Cerebellar nuclear complex (tissue), 1 donor: Measurements from ENCODE around the gene MT1HL1.
"Not testable (repeated sequence)": the region's sequence is repeated elsewhere in the genome, so short reads cannot be mapped to it uniquely, and the experiment has no call there.

Experiments
- DNase-seq, 2 experiments: peaks; one replicate each; lab custom pipeline; 2025; lab: John Stamatoyannopoulos, UW

MT1HL1 gene

GRCh38 chr1:236978740-236979139, 25.5 kb downstream of the MT1HL1 start:
- no peak for DNase-seq

GRCh38 chr1:236975461-236975860, 28.8 kb downstream of the MT1HL1 start:
- no peak for DNase-seq

DNA sequence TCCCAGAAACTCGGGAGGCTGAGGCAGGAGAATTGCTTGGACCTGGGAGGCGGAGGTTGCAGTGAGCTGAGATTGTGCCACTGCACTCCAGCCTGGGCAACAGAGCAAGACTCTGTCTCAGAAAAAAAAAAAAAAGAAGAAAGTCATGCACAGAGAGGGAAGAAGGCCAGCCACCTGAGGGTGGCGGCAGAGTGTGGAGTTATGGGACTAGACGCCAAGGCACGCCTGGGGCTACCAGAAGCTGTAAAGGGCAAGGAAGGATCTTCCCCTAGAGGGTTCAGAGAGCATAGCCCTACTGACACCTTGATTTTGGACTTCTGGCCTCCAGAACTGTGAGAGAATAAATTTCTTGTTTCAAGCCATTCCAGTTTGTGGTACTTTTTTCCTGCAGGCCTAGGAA, 30.2 kb downstream of the MT1HL1 start:
- not testable (repeated sequence) for DNase-seq

GRCh38 chr1:236966636-236967035, 37.6 kb downstream of the MT1HL1 start:
- DNase-seq, result no peak

DNA sequence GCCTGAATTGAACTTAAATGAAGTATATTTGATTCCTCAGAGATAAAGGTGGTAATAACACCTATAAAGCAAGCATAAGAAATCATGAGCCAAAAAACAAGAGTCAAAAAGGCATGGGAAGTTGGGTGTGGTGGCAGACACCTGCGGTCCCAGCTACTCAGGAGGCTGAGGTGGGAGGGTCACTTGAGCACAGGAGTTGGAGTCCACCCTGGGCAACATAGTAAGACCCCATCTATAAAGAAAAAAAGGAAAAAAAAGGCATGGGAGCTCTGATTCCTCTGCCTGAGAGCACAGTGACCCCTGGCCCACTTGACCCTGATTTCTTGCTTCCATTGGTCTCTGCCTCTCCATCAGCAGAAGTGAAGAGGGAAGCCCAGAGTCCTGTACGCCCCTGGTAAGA, 40.3 kb downstream of the MT1HL1 start:
- no peak for DNase-seq

DNA sequence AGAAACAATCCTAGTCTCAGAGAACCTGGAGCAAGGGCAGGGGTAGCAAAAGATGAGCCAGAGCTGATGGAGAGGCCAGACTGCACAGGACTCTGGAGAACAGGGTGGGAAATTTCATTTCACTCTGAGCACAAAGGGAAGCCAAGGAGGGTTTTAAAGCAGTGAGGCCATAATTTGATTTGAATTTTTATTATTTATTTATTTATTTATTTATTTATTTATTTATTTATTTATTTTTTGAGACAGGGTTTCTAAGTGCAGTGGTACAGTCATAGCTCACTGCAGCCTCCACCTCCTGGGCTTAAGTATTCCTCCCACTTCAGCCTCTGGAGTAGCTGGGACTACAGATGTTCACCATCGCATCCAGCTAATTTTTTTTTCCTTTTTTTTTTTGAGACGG, 45.1 kb downstream of the MT1HL1 start:
- DNase-seq, result no peak

GRCh38 chr1:236957235-236957634, 47.0 kb downstream of the MT1HL1 start:
- no peak for DNase-seq
